HG03558 (cell line): Measurements from ENCODE around the gene CBY1.

Source experiments
- ATAC-seq: cut with Tn5 transposase; IDR thresholded peaks from one replicate; pipeline ENCODE4 v1.9.1; 2021; ENCODE audit warnings: moderate number of reproducible peaks; ENCODE audit not compliant: unreplicated experiment; ENCODE audit errors: extremely low read depth

Gene CBY1

DNA sequence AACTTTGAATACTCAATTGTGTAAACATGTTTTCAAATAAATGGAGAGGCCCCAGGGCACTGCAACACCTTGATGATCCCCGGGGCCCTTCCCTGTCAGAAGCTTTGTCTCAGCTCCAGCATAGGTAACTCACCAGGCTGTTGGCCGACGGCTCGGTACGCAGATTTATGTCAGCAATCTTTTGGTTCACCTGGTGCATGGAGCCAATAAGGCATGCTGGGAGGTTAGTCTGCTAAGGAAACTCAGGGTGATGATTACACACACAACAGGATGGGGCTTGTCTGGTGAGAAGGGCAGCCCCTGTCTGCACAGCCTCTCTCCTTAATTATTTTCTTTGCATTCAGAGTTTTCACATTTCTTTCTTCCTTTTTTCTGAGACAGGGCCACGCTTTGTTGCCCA is 11.0 kb upstream of the CBY1 start:
- ATAC-seq: no peak

DNA sequence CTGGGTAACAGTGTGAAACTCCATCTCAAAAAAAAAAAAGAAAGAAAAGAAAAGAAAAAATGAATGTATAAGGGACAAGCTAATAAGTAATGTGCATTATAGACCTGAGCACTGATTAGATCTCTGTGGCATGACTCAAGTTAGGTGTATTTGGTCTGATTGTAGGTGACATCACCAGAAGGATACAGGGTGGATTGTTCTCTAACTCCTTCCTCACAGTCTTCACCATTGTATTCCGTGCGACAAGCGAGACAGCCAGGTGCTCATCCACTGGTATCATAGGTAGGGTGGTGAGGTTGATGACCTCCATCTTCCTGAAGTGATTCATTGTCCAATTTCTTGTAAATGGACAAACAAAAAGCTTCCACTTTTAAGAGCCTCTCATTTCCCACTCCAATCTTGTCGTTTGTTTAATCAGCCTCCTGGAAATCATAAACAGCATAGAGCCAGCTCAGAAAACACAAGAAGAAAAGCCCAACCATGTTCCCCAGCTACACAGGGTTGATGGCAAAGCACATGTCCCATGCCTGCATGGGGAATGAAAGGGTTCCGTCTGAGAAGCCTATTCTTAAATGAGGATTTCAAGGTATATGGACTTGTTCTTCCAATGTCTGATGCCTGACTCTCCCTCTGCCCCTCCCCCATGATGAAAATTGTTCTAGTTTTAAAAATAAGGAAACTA is 6.5 kb upstream of the CBY1 start:
- no peak for ATAC-seq

DNA sequence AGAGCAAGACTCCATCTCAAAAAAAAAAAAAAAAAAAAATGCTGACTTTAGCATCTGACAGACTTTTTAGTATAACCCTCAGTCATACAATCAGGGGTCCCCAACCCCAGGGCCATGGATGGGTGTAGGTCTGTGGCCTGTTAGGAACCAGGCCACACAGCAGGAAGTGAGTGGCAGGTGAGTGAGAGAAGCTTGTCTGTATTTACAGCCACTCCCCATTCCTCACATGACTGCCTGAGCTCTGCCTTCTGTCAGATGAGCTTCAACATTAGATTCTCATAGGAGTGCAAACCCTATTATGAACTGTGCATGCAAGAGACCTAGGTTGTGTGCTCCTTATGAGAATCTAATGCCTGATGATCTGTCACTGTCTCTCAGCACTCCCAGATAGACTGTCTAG is 3.6 kb upstream of the CBY1 start:
- ATAC-seq: no peak

- no peak for ATAC-seq
These were observed 2.7 kb upstream of the CBY1 start for GRCh38 chr22:38653741-38654140.

GRCh38 chr22:38655519-38656255 is 751 bp upstream of the CBY1 start:
- no peak for ATAC-seq

- ATAC-seq: no peak
These were observed 839 bp downstream of the CBY1 start for GRCh38 chr22:38657045-38657909.

DNA sequence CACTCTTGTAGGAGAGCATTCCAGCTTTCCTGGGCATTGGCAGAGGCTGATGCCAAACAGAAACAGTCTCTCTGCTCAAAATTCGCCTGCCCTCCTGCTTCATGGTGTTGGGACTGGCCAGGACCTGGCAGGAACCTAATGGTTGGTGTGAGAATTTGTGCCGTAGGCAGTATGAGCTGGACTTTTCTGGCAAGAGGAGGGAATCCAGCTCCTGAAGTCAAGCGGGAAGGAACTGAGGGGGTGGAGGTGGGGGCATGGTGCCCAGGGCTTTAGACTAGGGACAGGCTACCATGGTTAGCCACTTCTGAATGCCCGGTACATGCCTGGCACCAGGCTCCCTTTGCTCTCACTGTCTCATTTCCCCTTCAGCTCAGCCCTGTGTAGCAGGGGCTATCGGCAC is 18.4 kb downstream of the CBY1 start:
- ATAC-seq: no peak

DNA sequence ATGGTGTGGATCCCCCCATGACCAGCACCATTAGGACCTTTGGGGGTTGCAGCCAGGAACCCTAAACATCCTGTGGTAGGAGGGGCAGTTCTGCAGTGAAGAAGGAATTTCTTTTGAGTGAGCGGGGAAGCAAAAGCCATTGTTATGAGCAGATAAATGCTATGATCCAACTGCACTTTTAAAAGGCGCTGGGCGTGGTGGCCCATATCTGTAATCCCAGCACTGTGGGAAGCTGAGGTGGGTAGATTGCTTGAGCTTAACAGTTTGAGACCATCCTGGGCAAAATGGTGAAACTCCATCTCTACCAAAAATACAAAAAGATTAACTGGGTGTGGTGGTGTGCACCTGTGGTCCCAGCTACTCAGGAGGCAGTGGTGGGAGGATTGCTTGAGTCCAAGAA is 19.4 kb downstream of the CBY1 start:
- ATAC-seq: no peak

DNA sequence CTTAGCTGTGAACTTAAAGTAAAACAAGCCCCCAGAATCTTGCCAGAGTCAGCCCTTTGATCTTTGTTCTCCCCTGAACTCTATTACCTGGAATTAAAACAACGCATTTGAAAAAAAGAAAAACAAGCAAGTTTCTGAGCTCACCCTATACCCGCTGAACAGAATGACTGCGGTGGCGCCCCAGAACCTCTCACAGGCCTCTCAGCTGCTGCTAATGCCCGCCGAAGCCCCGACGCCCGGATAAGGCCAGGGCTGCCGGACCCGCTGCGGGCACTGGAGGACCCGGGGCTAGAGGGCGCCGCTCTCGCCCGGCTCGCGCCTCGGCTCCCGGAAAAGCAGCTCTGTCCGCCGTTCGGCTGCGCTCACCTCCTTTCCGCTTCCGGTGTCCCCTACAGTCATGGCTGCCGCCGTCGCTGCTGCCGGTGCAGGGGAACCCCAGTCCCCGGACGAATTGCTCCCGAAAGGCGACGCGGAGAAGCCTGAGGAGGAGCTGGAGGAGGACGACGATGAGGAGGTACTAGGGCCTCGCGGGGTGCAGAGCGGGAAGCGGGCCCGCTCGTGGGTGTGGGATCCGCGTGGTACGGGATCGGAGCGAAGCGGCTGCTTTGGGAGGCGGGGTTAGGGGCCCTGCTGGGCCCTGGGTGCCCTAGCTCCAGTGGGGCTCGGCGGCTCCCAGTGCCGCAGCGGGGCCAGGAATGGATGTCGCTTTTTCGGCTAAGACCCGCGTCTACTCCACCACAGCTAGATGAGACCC is 25.3 kb downstream of the CBY1 start, which contains the start of gene TOMM22:
TOMM22 (plus strand) TSS at position 376 of the 754 bp plus-strand sequence; CDS start at position 398, 22 bp downstream.
- no peak for ATAC-seq

- ATAC-seq: no peak
These were observed 28.5 kb downstream of the CBY1 start for GRCh38 chr22:38684895-38685294.

- no peak for ATAC-seq
These were observed 29.3 kb downstream of the CBY1 start for GRCh38 chr22:38685761-38686160.

GRCh38 chr22:38689651-38690050 is 33.2 kb downstream of the CBY1 start:
- no peak for ATAC-seq

GRCh38 chr22:38694049-38694448 is 37.6 kb downstream of the CBY1 start:
- no peak for ATAC-seq

DNA sequence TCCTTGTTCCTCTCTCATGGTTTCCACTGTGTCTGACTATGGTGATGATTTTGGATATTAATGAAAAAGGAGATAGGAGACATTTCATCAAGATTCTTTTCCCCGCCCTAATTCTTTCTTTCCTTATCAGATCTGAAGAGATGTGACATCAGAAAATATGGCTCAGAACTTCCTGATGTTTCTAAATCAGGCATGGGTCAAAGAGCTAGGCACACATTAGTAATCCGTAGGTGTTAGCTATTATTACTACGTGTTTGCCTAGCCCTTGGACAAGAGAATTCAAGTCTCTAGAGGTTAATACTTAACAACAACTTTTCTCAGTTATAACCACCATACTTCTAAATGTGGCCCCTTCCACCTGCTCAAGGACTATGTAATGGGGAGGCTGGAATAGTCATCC is 38.5 kb downstream of the CBY1 start:
- no peak for ATAC-seq

GRCh38 chr22:38696606-38697424 is 40.4 kb downstream of the CBY1 start:
- no peak for ATAC-seq

DNA sequence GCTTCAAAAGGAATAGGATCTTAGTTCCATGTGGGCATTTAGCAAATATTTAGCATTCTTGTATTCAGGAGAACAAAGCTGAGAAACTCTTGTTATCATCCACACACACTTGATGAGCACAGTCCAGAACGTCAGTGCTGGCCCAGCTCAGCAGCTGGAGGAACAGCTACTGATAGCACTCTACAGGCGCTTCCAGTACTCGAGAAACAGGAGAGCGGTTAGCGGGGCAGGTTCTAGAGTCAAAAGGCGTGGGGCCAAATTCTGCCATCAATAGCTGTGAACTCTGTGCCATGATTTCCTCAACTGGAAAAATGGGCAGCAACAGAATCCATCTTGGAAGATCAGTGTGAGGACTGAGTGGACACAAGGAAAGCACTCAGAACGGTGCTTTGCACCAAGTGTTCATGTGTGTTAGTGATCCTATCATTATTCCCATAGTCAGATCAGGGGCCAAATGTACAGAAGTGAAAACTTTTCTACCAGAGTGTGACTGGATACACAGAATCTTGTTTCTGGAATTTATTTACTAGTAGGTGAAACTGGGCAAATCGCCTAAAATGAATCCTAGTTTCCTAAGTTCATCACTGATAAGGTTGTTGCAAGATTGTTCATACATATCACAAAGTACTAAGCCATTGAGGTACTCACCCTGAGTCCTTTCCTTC is 41.1 kb downstream of the CBY1 start:
- no peak for ATAC-seq

DNA sequence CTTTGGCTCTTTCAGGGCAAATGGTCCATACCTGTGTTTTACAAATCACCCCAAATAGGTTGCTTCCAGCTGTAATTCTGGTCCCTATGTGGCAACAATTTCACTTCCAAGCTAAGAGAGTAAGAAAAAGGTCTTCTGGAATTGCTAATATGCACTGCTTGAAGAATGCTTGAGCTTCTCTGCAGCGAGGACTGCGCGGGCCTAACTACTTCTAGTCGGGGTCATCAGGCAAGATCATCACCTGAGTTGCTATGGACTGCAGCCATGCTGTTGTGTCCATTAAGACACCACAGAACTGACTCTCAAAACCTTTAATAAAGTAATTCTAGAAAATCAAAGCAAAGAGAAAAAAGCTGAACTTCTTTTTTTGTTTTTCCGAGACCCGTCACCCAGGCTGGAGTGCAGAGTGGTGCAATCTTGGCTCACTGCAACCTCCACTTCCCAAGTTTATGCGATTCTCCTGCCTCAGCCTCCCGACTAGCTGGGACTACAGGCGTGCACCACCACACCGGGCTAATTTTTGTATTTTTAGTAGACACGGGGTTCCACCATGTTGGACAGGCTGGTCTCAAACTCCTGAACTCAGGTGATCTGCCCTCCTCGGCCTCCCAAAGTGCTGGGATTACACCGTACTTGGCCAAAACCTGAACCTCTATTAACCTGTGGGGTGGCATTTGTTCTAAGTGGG is 42.1 kb downstream of the CBY1 start:
- ATAC-seq: no peak

- no peak for ATAC-seq
These were observed 42.7 kb downstream of the CBY1 start for GRCh38 chr22:38699143-38699542.
